Measurements from ENCODE around the gene CTNS. TPM values are rescaled to one million over a fixed set of nuclear protein-coding genes. Genes with fewer than 3 reads are reported as not detected.

Gene CTNS
- total RNA-seq, 1 experiment from 2014 or later = 7.9 TPM

DNA sequence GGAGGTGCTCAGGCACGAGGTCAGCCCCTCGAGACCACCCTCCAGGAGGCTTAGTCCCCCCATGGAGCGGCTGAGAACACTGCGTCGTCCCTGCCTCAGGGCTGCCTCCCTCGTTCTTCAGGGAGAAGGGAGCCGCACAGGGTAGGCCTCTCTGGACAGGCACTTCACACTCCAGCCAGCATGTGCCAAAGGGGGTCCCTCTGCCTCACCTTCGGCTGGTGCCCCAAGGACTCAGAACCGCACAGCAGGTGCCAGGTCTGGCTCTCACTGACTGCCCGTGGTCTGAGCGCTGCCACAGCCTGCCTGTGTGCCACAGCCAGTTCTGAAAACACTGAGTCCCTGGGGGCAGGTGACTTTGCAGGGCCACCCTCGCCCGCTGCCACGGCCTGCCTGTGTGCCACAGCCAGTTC is 52.3 kb downstream of the CTNS start:
- DNase-seq (ENCODE audit: low read depth, low spot score) (no peak), ATAC-seq (no peak)
- Histone ChIP-seq H3K4me1 (ENCODE audit: control insufficient read depth in 1 of 2, insufficient read depth in 2 of 2, low read length in 2 of 2) (no peaks in the 10 kb centered on the region; a peak in 1 of 4 replicates), H3K79me2 (ENCODE audit: insufficient read depth, low read length) (no peaks in the 10 kb centered on the region), H3K4me2 (ENCODE audit: low read length) (no peak overlapping the region), H3K9ac (ENCODE audit: low read length) (no peak overlapping the region), H2AFZ (ENCODE audit: low read depth, low read length, poor library complexity, severe bottlenecking) (no peak overlapping the region), H4K20me1 (ENCODE audit: insufficient read depth) (no peaks in the 10 kb centered on the region), H3K4me3 (replicated peaks in 1 of 2; ENCODE audit: low read depth in 1 of 2, low read length in 2 of 2) (no peak overlapping the region), H3K9me2 (ENCODE audit: insufficient read depth) (no peaks in the 10 kb centered on the region), H3K27me3 (ENCODE audit: insufficient read depth, low read length) (no peaks in the 10 kb centered on the region), H3K9me3 (ENCODE audit: control insufficient read depth in 1 of 2, insufficient read depth in 1 of 2, low read depth in 1 of 2, low read length in 2 of 2) (no peaks in the 10 kb centered on the region), H3K27ac (ENCODE audit: low read depth, low read length) (no peak overlapping the region), H3K36me3 (ENCODE audit: control insufficient read depth in 1 of 2, insufficient read depth in 2 of 2, low read length in 2 of 2) (no peaks in the 10 kb centered on the region)
- intact Hi-C loops (cut with micrococcal nuclease) = no loop called here
- POLR2A ChIA-PET = no interaction called here
- no TSS peak for BruUV-seq (replicated peaks)
- CTCF ChIA-PET = no interaction called here
- RAD21 ChIA-PET (ENCODE audit: low non-redundant PET in 1 of 2, low total read pairs in 2 of 2, uncharacterized antibody in 2 of 2, unreplicated experiment in 2 of 2) = no interaction called here
- TF ChIP-seq ZNF274 (IDR thresholded peaks at IDR 0.05; ENCODE audit: low read depth, low read length) (no peak), TCF7L2 (IDR thresholded peaks at IDR 0.05; ENCODE audit: borderline replicate concordance, extremely low read depth, insufficient read depth, insufficient read length) (no peak), YY1 (IDR thresholded peaks at IDR 0.05; ENCODE audit: extremely low read depth, insufficient replicate concordance, low read depth, low read length) (no peak), FOSL1 (IDR thresholded peaks at IDR 0.05; ENCODE audit: low read depth) (no peak), SIN3A (IDR thresholded peaks at IDR 0.05; ENCODE audit: low read depth) (no peak), POLR2AphosphoS5 (IDR thresholded peaks at IDR 0.05; ENCODE audit: low read depth, low read length) (no peak), CEBPB (IDR thresholded peaks at IDR 0.05; ENCODE audit: low read depth) (no peak), JUND (IDR thresholded peaks at IDR 0.05) (no peak)
- TF ChIP-seq, protein P1, sequence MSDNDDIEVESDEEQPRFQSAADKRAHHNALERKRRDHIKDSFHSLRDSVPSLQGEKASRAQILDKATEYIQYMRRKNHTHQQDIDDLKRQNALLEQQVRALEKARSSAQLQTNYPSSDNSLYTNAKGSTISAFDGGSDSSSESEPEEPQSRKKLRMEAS (IDR thresholded peaks at IDR 0.05) = no peak
- TF ChIP-seq, protein P2, sequence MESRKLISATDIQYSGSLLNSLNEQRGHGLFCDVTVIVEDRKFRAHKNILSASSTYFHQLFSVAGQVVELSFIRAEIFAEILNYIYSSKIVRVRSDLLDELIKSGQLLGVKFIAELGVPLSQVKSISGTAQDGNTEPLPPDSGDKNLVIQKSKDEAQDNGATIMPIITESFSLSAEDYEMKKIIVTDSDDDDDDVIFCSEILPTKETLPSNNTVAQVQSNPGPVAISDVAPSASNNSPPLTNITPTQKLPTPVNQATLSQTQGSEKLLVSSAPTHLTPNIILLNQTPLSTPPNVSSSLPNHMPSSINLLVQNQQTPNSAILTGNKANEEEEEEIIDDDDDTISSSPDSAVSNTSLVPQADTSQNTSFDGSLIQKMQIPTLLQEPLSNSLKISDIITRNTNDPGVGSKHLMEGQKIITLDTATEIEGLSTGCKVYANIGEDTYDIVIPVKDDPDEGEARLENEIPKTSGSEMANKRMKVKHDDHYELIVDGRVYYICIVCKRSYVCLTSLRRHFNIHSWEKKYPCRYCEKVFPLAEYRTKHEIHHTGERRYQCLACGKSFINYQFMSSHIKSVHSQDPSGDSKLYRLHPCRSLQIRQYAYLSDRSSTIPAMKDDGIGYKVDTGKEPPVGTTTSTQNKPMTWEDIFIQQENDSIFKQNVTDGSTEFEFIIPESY (IDR thresholded peaks at IDR 0.05; ENCODE audit: extremely low read depth, insufficient replicate concordance, low read length) = no peak
- TF ChIP-seq, protein P3, sequence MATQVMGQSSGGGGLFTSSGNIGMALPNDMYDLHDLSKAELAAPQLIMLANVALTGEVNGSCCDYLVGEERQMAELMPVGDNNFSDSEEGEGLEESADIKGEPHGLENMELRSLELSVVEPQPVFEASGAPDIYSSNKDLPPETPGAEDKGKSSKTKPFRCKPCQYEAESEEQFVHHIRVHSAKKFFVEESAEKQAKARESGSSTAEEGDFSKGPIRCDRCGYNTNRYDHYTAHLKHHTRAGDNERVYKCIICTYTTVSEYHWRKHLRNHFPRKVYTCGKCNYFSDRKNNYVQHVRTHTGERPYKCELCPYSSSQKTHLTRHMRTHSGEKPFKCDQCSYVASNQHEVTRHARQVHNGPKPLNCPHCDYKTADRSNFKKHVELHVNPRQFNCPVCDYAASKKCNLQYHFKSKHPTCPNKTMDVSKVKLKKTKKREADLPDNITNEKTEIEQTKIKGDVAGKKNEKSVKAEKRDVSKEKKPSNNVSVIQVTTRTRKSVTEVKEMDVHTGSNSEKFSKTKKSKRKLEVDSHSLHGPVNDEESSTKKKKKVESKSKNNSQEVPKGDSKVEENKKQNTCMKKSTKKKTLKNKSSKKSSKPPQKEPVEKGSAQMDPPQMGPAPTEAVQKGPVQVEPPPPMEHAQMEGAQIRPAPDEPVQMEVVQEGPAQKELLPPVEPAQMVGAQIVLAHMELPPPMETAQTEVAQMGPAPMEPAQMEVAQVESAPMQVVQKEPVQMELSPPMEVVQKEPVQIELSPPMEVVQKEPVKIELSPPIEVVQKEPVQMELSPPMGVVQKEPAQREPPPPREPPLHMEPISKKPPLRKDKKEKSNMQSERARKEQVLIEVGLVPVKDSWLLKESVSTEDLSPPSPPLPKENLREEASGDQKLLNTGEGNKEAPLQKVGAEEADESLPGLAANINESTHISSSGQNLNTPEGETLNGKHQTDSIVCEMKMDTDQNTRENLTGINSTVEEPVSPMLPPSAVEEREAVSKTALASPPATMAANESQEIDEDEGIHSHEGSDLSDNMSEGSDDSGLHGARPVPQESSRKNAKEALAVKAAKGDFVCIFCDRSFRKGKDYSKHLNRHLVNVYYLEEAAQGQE (IDR thresholded peaks at IDR 0.05; ENCODE audit: low read depth) = no peak

Measured in HCT116 (cell line).